ENCODE measurements around the gene C20orf173. TPM values are rescaled to one million over a fixed set of nuclear protein-coding genes. Genes with fewer than 3 reads are reported as not detected.

The C20orf173 gene
- total RNA-seq (2022; extraction: Qiagen RNA extraction) = not detected in 5 replicates

GRCh38 chr20:35529552-35529951 is at the start of gene C20orf173:
Gene C20orf173, minus strand, starts transcription at chr20:35529652. Its CDS starts 279 bp downstream, at chr20:35529373.

GRCh38 chr20:35541783-35542662 is 12.6 kb upstream of the C20orf173 start, which contains the start of gene ERGIC3:
Gene ERGIC3, plus strand, starts transcription at chr20:35542078. Its CDS starts 20 bp downstream, at chr20:35542098.

Other genes with a start within 250 kb of the C20orf173 start
- 365 to 422 TPM (median 402 TPM) in 5 replicates for gene EIF6, start 244.9 kb downstream of the C20orf173 start, total RNA-seq (2022; extraction: Qiagen RNA extraction)
- gene FAM83C, start 237.2 kb downstream of the C20orf173 start, total RNA-seq (2022; extraction: Qiagen RNA extraction) = 0.04 to 0.10 TPM (median 0.06 TPM) in 4 of 5 replicates, not detected in the other
- 29.7 to 36.1 TPM (median 31.2 TPM) in 5 replicates for gene UQCC1, start 117.7 kb downstream of the C20orf173 start, total RNA-seq (2022; extraction: Qiagen RNA extraction)
- 0.02 to 0.06 TPM (median 0.04 TPM) in 3 of 5 replicates, not detected in the others for gene GDF5, start 91.4 kb downstream of the C20orf173 start, total RNA-seq (2022; extraction: Qiagen RNA extraction)
- 23.1 to 30.2 TPM (median 26.4 TPM) in 5 replicates for gene CEP250, start 74.1 kb downstream of the C20orf173 start, total RNA-seq (2022; extraction: Qiagen RNA extraction)
- gene ERGIC3, start 12.4 kb upstream of the C20orf173 start, total RNA-seq (2022; extraction: Qiagen RNA extraction) = 213 to 250 TPM (median 243 TPM) in 5 replicates
- 3.5 to 6.6 TPM (median 4.7 TPM) in 5 replicates for gene SPAG4, start 86.2 kb upstream of the C20orf173 start, total RNA-seq (2022; extraction: Qiagen RNA extraction)
- gene CPNE1, start 135.2 kb upstream of the C20orf173 start, total RNA-seq (2022; extraction: Qiagen RNA extraction) = 185 to 233 TPM (median 228 TPM) in 5 replicates
- gene RBM12, start 135.2 kb upstream of the C20orf173 start, total RNA-seq (2022; extraction: Qiagen RNA extraction) = 70.5 to 89.1 TPM (median 82.9 TPM) in 5 replicates
- 33.6 to 42.5 TPM (median 38.7 TPM) in 5 replicates for gene NFS1, start 169.7 kb upstream of the C20orf173 start, total RNA-seq (2022; extraction: Qiagen RNA extraction)
- gene ROMO1, start 169.8 kb upstream of the C20orf173 start, total RNA-seq (2022; extraction: Qiagen RNA extraction) = 365 to 400 TPM (median 369 TPM) in 5 replicates
- gene RBM39, start 212.6 kb upstream of the C20orf173 start, total RNA-seq (2022; extraction: Qiagen RNA extraction) = 162 to 215 TPM (median 183 TPM) in 5 replicates
- gene PHF20, start 242.4 kb upstream of the C20orf173 start, total RNA-seq (2022; extraction: Qiagen RNA extraction) = 23.1 to 28.6 TPM (median 26.0 TPM) in 5 replicates